ENCODE measurements around the gene CDH22.

Gene CDH22

DNA sequence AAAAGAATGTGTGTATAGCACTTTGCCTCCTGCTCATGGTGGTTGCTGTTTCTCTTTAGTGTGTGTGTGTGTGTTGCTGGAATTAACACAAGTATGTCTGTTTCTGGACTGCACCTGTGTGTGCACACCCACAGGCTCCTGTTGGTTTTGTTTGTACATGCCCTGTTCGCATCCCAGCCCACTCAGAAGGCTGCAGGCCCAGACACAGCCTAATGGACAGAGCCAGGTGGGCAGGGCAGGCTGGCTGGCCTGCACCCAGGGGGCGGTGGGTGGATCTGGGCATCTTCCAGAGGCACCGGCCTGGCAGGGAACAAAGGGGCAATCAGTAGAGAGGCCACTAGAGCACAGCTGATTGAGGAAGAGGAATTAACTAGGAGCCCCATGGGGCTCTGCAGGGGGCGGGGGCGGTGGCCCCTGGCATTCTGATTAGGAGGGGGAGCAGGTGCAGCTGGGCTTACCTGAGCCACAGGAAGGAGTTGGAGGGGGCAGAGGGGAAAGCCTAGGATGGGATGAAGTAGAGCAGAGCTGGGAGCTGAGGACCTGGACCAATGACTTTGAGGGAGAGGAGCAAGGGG, 168.3 kb downstream of the CDH22 start:
- TF ChIP-seq CTBP1 (IDR thresholded peaks at IDR 0.05; ENCODE audit: borderline replicate concordance) (no peak), L3MBTL2 (conservative IDR thresholded peaks at IDR 0.05) (no peak)
- POLR2A ChIA-PET = no interaction called here
- no peak for DNase-seq (ENCODE audit: extremely low spot score)
- CTCF ChIA-PET = interaction anchor here (0.6 kb wide), 1 partner anchor 209 kb away, joined by 4 read pairs; no protein-coding TSS in a partner anchor

DNA sequence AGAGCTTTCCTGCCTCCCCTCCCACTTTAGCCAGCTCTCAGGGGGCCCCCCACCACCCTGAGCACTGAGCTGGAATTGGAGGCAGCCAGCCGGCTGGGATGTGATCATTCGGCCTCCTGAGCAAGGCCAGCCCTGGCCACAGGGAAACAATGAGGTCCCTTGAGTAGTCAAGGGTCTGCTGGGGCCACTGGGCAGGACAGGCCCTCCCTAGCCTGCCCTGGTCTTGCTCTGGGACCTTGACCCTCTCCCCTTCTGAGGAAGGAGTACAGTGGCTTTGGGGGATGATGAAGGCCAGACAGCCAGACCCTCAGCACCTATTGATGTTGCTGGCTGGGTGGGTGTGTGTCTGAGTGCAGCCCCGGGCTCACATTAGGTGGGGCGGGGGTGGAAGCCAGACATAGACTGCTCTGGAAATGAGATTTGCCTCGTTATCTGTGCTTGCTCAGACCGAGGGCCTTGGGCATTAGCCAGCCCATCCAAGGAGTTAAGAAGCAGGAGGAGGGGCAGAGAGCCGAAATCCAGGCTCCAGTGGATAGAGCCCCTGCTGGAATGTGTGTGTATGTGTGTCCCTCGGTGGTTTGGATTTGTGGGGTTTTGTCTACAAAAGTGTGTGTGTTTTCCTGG, 168.9 kb downstream of the CDH22 start:
- ChIA-PET POLR2A (no interaction called here), CTCF (no interaction called here)
- TF ChIP-seq ARNT (IDR thresholded peaks at IDR 0.05) = no peak
- TF ChIP-seq SP1 (IDR thresholded peaks at IDR 0.05) = no peak
- no peak for DNase-seq (ENCODE audit: extremely low spot score)

GRCh38 chr20:46137816-46138215, 170.5 kb downstream of the CDH22 start:
- ChIA-PET CTCF (interaction anchor here (1.7 kb wide), 1 partner anchor 9 kb away, joined by 5 read pairs; no protein-coding TSS in a partner anchor), POLR2A (no interaction called here)
- TF ChIP-seq FOXA1 (IDR thresholded peaks at IDR 0.05) = no peak
- DNase-seq (ENCODE audit: extremely low spot score) = no peak

DNA sequence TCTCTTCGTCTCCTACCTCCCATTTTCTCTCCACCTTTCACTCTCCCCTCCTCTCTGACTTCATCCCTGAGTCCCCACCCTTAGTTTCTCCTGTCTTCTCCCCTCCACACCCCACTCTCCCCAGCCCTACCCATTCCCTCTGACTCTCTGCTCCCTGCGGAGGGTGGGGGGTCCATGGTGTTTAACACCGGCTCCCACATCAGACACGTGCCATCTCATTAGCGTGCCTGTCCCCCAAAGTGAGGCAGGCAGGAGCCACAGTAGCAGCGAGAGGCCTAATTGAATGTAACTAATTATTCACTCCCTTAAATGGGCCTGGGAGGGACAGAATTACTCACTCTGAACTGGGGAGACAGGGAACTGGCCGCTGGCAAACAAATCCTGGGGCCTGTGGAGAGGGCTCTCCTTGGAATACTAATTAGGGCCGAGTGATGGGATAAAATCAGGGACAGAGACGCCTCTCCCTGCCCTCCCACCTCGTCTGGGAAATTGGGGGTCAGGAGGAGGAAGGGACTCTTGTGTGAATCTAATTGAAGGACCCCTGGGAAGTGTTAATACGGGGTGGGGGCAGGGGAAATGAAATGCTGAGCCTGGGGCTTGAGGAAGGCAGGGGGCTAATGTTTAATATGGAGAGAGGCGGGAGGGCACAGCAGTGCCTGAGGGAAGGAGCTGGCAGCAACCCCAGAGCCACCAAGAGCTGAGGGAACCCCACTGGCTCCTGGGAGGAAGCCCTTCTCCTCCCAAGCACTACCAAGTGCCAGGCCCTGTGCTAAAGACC, 172.3 kb downstream of the CDH22 start:
- no peak for TF ChIP-seq PKNOX1 (IDR thresholded peaks at IDR 0.05)
- no peak for TF ChIP-seq FOXM1 (IDR thresholded peaks at IDR 0.05; ENCODE audit: borderline replicate concordance)
- TF ChIP-seq FOXK2 (IDR thresholded peaks at IDR 0.05) = no peak
- no peak for TF ChIP-seq TARDBP (IDR thresholded peaks at IDR 0.05)
- TF ChIP-seq ARNT (IDR thresholded peaks at IDR 0.05) = no peak
- no peak for TF ChIP-seq BHLHE40 (IDR thresholded peaks at IDR 0.05; ENCODE audit: borderline replicate concordance)
- no peak for TF ChIP-seq LEF1 (IDR thresholded peaks at IDR 0.05; ENCODE audit: borderline replicate concordance)
- TF ChIP-seq ZNF384 (IDR thresholded peaks at IDR 0.05) = no peak
- TF ChIP-seq ELF4 (IDR thresholded peaks at IDR 0.05) = no peak
- TF ChIP-seq SP1 (IDR thresholded peaks at IDR 0.05) = no peak
- TF ChIP-seq HDGF (IDR thresholded peaks at IDR 0.05; ENCODE audit: borderline replicate concordance) = no peak
- no peak for TF ChIP-seq NFRKB (IDR thresholded peaks at IDR 0.05)
- TF ChIP-seq L3MBTL2 (conservative IDR thresholded peaks at IDR 0.05) = no peak
- TF ChIP-seq SUZ12 (IDR thresholded peaks at IDR 0.05) = no peak
- no peak for TF ChIP-seq CTBP1 (IDR thresholded peaks at IDR 0.05; ENCODE audit: borderline replicate concordance)
- TF ChIP-seq FOXA1 (IDR thresholded peaks at IDR 0.05) = no peak
- DNase-seq (ENCODE audit: extremely low spot score) = no peak
- POLR2A ChIA-PET = no interaction called here
- CTCF ChIA-PET = interaction anchor here (0.6 kb wide), 1 partner anchor 171 kb away, joined by 4 read pairs; no protein-coding TSS in a partner anchor

- POLR2A ChIA-PET = no interaction called here
- no peak for TF ChIP-seq FOXA1 (IDR thresholded peaks at IDR 0.05)
- TF ChIP-seq SP1 (IDR thresholded peaks at IDR 0.05) = no peak
- TF ChIP-seq FOXK2 (IDR thresholded peaks at IDR 0.05) = no peak
- TF ChIP-seq CTBP1 (IDR thresholded peaks at IDR 0.05; ENCODE audit: borderline replicate concordance) = no peak
- TF ChIP-seq BHLHE40 (IDR thresholded peaks at IDR 0.05; ENCODE audit: borderline replicate concordance) = no peak
- no peak for DNase-seq (ENCODE audit: extremely low spot score)
- CTCF ChIA-PET = no interaction called here
Measured at GRCh38 chr20:46134716-46135115, 173.6 kb downstream of the CDH22 start.

DNA sequence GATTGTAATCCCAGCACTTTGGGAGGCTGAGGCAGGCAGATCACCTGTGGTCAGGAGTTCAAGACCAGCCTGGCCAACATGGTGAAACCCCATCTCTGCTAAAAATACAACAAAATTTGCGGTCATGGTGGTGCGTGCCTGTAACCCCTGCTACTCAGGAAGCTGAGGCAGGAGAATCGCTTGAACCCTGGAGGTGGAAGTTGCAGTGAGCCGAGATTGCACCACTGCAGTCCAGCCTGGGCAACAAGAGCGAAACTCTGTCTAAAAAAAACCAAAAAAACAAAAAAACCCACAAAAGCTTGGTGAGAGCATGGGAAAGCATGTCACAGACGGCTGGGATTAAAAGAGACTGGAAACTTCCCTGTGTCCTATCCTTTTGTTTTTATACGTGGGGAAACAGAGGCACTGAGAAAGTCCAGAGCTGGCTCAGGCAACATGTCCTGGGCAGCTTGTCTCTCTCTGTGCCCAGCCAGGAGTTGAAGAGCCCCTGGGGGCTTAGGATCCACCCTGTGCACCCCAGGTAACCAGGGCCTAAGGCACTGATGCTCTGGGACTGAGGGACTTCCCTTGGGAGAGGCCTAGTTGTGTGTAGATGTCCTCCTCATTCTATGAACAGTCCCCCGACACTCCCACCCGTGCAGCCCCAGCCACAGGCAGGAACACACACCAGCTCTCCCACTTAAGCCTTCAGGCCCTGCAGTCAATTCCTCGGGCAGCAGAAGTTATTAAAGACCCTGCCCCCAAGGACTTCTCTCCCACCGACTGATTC, 174.2 kb downstream of the CDH22 start:
- CTCF ChIA-PET = no interaction called here
- DNase-seq (ENCODE audit: extremely low spot score) = no peak
- POLR2A ChIA-PET = no interaction called here
- TF ChIP-seq NFRKB (IDR thresholded peaks at IDR 0.05) = no peak
- no peak for TF ChIP-seq FOXM1 (IDR thresholded peaks at IDR 0.05; ENCODE audit: borderline replicate concordance)
- TF ChIP-seq LEF1 (IDR thresholded peaks at IDR 0.05; ENCODE audit: borderline replicate concordance) = no peak
- no peak for TF ChIP-seq CTBP1 (IDR thresholded peaks at IDR 0.05; ENCODE audit: borderline replicate concordance)
- no peak for TF ChIP-seq FOXK2 (IDR thresholded peaks at IDR 0.05)
- no peak for TF ChIP-seq TARDBP (IDR thresholded peaks at IDR 0.05)
- TF ChIP-seq ARNT (IDR thresholded peaks at IDR 0.05) = no peak

- CTCF ChIA-PET = interaction anchor here (0.6 to 1.2 kb wide), 5 partner anchors 37 to 352 kb away, joined by 3 to 6 read pairs (median 3); partner anchors contain the start of gene CDH22
- TF ChIP-seq L3MBTL2 (conservative IDR thresholded peaks at IDR 0.05) (no peak), FOXA1 (IDR thresholded peaks at IDR 0.05) (no peak), SP1 (IDR thresholded peaks at IDR 0.05) (no peak), FOXM1 (IDR thresholded peaks at IDR 0.05; ENCODE audit: borderline replicate concordance) (no peak), ZNF384 (IDR thresholded peaks at IDR 0.05) (no peak), HDGF (IDR thresholded peaks at IDR 0.05; ENCODE audit: borderline replicate concordance) (no peak), ARNT (IDR thresholded peaks at IDR 0.05) (no peak), CTBP1 (IDR thresholded peaks at IDR 0.05; ENCODE audit: borderline replicate concordance) (no peak), FOXK2 (IDR thresholded peaks at IDR 0.05) (no peak), TARDBP (IDR thresholded peaks at IDR 0.05) (no peak), LEF1 (IDR thresholded peaks at IDR 0.05; ENCODE audit: borderline replicate concordance) (no peak), SUZ12 (IDR thresholded peaks at IDR 0.05) (no peak), NFRKB (IDR thresholded peaks at IDR 0.05) (no peak), ELF4 (IDR thresholded peaks at IDR 0.05) (no peak)
- POLR2A ChIA-PET = no interaction called here
- peak; percentile 85 for DNase-seq (ENCODE audit: extremely low spot score)
Measured at GRCh38 chr20:46132705-46133120, 175.6 kb downstream of the CDH22 start.
